ENCODE results near the gene TTC23L. TPM values are rescaled to one million over a fixed set of nuclear protein-coding genes. Genes with fewer than 3 reads are reported as not detected.

TTC23L gene
- total and polyA plus RNA-seq, 2 experiments from 2014 or later: 0.07 TPM; not detected in 1

GRCh38 chr5:34844999-34845398 lies 6.0 kb downstream of the TTC23L start:
- DNase-seq (ENCODE audit: low spot score): no peak
- 97% methylated on average over 3 of the region's 4 CpGs for WGBS (ENCODE audit: low lambda C conversion rate, missing lambda C conversion rate)
- H3K4me2 ChIP-seq: no peak overlapping the region
- no peaks in the 10 kb centered on the region for H3K79me2 ChIP-seq
- no peaks in the 10 kb centered on the region for H3K9me2 ChIP-seq (replicated peaks; ENCODE audit: insufficient read depth)
- H3K4me1 ChIP-seq (ENCODE audit: insufficient read depth): no peaks in the 10 kb centered on the region
- H3K27ac ChIP-seq: no peak overlapping the region
- TF ChIP-seq CTCF (IDR thresholded peaks at IDR 0.05; ENCODE audit: poor library complexity) (no peak), EZH2phosphoT487 (IDR thresholded peaks at IDR 0.05; ENCODE audit: low read depth, severe bottlenecking, unreplicated experiment) (no peak), EZH2 (IDR thresholded peaks at IDR 0.05; ENCODE audit: borderline replicate concordance) (no peak)
- no peaks in the 10 kb centered on the region for H3K27me3 ChIP-seq
- H3K36me3 ChIP-seq (replicated peaks; ENCODE audit: insufficient read depth, low read depth): no peaks in the 10 kb centered on the region
- no peak overlapping the region for H3K4me3 ChIP-seq
- H2AFZ ChIP-seq: no peak overlapping the region
- no peaks in the 10 kb centered on the region for H3K9me3 ChIP-seq (ENCODE audit: low read depth)
- H4K20me1 ChIP-seq (ENCODE audit: insufficient read depth, poor library complexity, severe bottlenecking): no peaks in the 10 kb centered on the region

GRCh38 chr5:34847056-34847455 lies 8.1 kb downstream of the TTC23L start:
- no peaks in the 10 kb centered on the region for H3K9me3 ChIP-seq (ENCODE audit: low read depth)
- no peak overlapping the region for H3K4me3 ChIP-seq
- no peak overlapping the region for H2AFZ ChIP-seq
- no peak overlapping the region for H3K27ac ChIP-seq
- no peaks in the 10 kb centered on the region for H4K20me1 ChIP-seq (ENCODE audit: insufficient read depth, poor library complexity, severe bottlenecking)
- TF ChIP-seq EZH2phosphoT487 (IDR thresholded peaks at IDR 0.05; ENCODE audit: low read depth, severe bottlenecking, unreplicated experiment) (no peak), EZH2 (IDR thresholded peaks at IDR 0.05; ENCODE audit: borderline replicate concordance) (no peak), CTCF (IDR thresholded peaks at IDR 0.05; ENCODE audit: poor library complexity) (no peak)
- H3K4me1 ChIP-seq (ENCODE audit: insufficient read depth): no peaks in the 10 kb centered on the region
- no peak overlapping the region for H3K4me2 ChIP-seq
- no peaks in the 10 kb centered on the region for H3K9me2 ChIP-seq (replicated peaks; ENCODE audit: insufficient read depth)
- no peak for DNase-seq (ENCODE audit: low spot score)
- H3K27me3 ChIP-seq: no peaks in the 10 kb centered on the region
- no peaks in the 10 kb centered on the region for H3K36me3 ChIP-seq (replicated peaks; ENCODE audit: insufficient read depth, low read depth)
- no peaks in the 10 kb centered on the region for H3K79me2 ChIP-seq

- Histone ChIP-seq H3K27me3 (no peaks in the 10 kb centered on the region), H3K9me2 (replicated peaks; ENCODE audit: insufficient read depth) (no peaks in the 10 kb centered on the region), H3K4me1 (ENCODE audit: insufficient read depth) (no peaks in the 10 kb centered on the region), H3K9me3 (ENCODE audit: low read depth) (no peaks in the 10 kb centered on the region), H3K36me3 (replicated peaks; ENCODE audit: insufficient read depth, low read depth) (no peaks in the 10 kb centered on the region), H3K4me2 (no peak overlapping the region), H4K20me1 (ENCODE audit: insufficient read depth, poor library complexity, severe bottlenecking) (no peaks in the 10 kb centered on the region), H3K27ac (no peak overlapping the region), H3K79me2 (no peaks in the 10 kb centered on the region), H3K4me3 (no peak overlapping the region), H2AFZ (no peak overlapping the region)
- no peak for DNase-seq (ENCODE audit: low spot score)
- TF ChIP-seq CTCF (IDR thresholded peaks at IDR 0.05; ENCODE audit: poor library complexity): no peak
- TF ChIP-seq EZH2phosphoT487 (IDR thresholded peaks at IDR 0.05; ENCODE audit: low read depth, severe bottlenecking, unreplicated experiment): no peak
- no peak for TF ChIP-seq EZH2 (IDR thresholded peaks at IDR 0.05; ENCODE audit: borderline replicate concordance)
- 96% methylated on average over 4 of the region's 4 CpGs for whole genome bisulfite sequencing (ENCODE audit: low lambda C conversion rate, missing lambda C conversion rate)
Measured at GRCh38 chr5:34847552-34847951, 8.6 kb downstream of the TTC23L start.

- Histone ChIP-seq H3K4me3 (no peak overlapping the region), H3K27me3 (no peaks in the 10 kb centered on the region), H3K79me2 (no peaks in the 10 kb centered on the region), H4K20me1 (ENCODE audit: insufficient read depth, poor library complexity, severe bottlenecking) (no peaks in the 10 kb centered on the region), H3K4me2 (no peak overlapping the region), H2AFZ (no peak overlapping the region), H3K4me1 (ENCODE audit: insufficient read depth) (no peaks in the 10 kb centered on the region), H3K9me2 (replicated peaks; ENCODE audit: insufficient read depth) (no peaks in the 10 kb centered on the region), H3K27ac (no peak overlapping the region), H3K9me3 (ENCODE audit: low read depth) (no peaks in the 10 kb centered on the region), H3K36me3 (replicated peaks; ENCODE audit: insufficient read depth, low read depth) (no peaks in the 10 kb centered on the region)
- 65% methylated on average over 2 of the region's 2 CpGs for WGBS (ENCODE audit: low lambda C conversion rate, missing lambda C conversion rate)
- TF ChIP-seq EZH2phosphoT487 (IDR thresholded peaks at IDR 0.05; ENCODE audit: low read depth, severe bottlenecking, unreplicated experiment) (peak; percentile 82), EZH2 (IDR thresholded peaks at IDR 0.05; ENCODE audit: borderline replicate concordance) (no peak)
- DNase-seq (ENCODE audit: low spot score): no peak
Measured at GRCh38 chr5:34848230-34848629, 9.3 kb downstream of the TTC23L start.
